GM12878 (cell line): ENCODE data around the gene CXXC5. TPM values are rescaled to one million over a fixed set of nuclear protein-coding genes. Genes with fewer than 3 reads are reported as not detected.
A peak's percentile ranks its signal among the peaks of the same experiment; 100 is the strongest.

ENCODE experiments used
- ATAC-seq: fragments of 200-7000 bp; cut with Tn5 transposase; 3 replicates; pipeline ENCODE4 v1.9.1; 2020; ENCODE audit warnings: mild to moderate bottlenecking, moderate library complexity
- BruUV-seq: library from RNA; stranded (reverse); fragments of 400-500 nt; replicated peaks from 2 replicates; lab custom pipeline; 2021; lab: Mats Ljungman, UMichigan
- CTCF ChIA-PET: fragments of 300-600 bp; sonication (Branson Sonifier 250); formaldehyde crosslinking; extraction: SDS; loops from one replicate; lab custom pipeline; 2021; ENCODE audit warnings: inconsistent platforms; lab: Yijun Ruan, JAX
- POLR2A ChIA-PET: fragments of 350-600 bp; formaldehyde crosslinking; extraction: SDS; loops from one replicate; lab custom pipeline; 2021; ENCODE audit warnings: inconsistent platforms; lab: Charles Lee
- RAD21 ChIA-PET: fragments of 300-600 bp; sonication (Branson Sonifier 250); formaldehyde crosslinking; loops from one replicate; lab custom pipeline; 2023; ENCODE audit warnings: antibody characterized with exemption; ENCODE audit not compliant: unreplicated experiment; lab: Charles Lee
- SMC1A ChIA-PET: fragments of 300-600 bp; sonication (Branson Sonifier 250); formaldehyde crosslinking; loops from one replicate; lab custom pipeline; 2023; ENCODE audit not compliant: unreplicated experiment, uncharacterized antibody; lab: Charles Lee
- DNase-seq: peaks from one replicate; pipeline ENCODE4 v3.0.0-alpha.2; 2011; ENCODE audit warnings: low read depth, low spot score
- FAIRE-seq: peaks from 3 replicates; lab custom pipeline; 2011; peaks lifted over from hg19 to GRCh38; lab: Jason Lieb, UNC
- H2AFZ ChIP-seq: 2 replicates; pipeline ENCODE4 v1.6.0; 2011; ENCODE audit warnings: low read depth, low read length, control low read depth; ENCODE audit not compliant: control insufficient read depth
- H3K27ac ChIP-seq: 2 replicates; pipeline ENCODE4 v1.5.1; 2011; ENCODE audit warnings: control low read depth; ENCODE audit not compliant: control insufficient read depth, insufficient read depth
- H3K27me3 ChIP-seq, 2 experiments: replicated peaks in 1 of 2; 2 replicates each; pipeline versions ENCODE4 v1.6.0 to v1.6.1; 2011; ENCODE audit warnings: low read length in 1 of 2; ENCODE audit not compliant: control insufficient read depth in 2 of 2, insufficient read depth in 2 of 2
- H3K36me3 ChIP-seq, 2 experiments: 2 replicates each; pipeline ENCODE4 v1.5.1; 2011; ENCODE audit warnings: low read length in 1 of 2; ENCODE audit not compliant: control insufficient read depth in 2 of 2, insufficient read depth in 2 of 2
- H3K4me1 ChIP-seq: 2 replicates; pipeline ENCODE4 v1.6.1; 2011; ENCODE audit warnings: mild to moderate bottlenecking, low read length, moderate library complexity, mixed read lengths; ENCODE audit not compliant: control insufficient read depth, insufficient read depth
- H3K4me2 ChIP-seq: 2 replicates; pipeline ENCODE4 v1.6.0; 2011; ENCODE audit warnings: control low read depth; ENCODE audit not compliant: control insufficient read depth, insufficient read depth
- H3K4me3 ChIP-seq: fragments of 200-600 bp; sonication (generic); 2 replicates; pipeline ENCODE4 v1.5.1; 2016
- H3K79me2 ChIP-seq: 2 replicates; pipeline ENCODE4 v1.6.0; 2011; ENCODE audit warnings: low read length; ENCODE audit not compliant: control insufficient read depth, insufficient read depth
- H3K9ac ChIP-seq: 2 replicates; pipeline ENCODE4 v1.8.0; 2011; ENCODE audit warnings: low read length, control low read depth, mixed read lengths; ENCODE audit not compliant: control insufficient read depth, insufficient read depth
- H3K9me3 ChIP-seq: replicated peaks from 3 replicates; pipeline ENCODE4 v1.5.1; 2011; ENCODE audit warnings: mild to moderate bottlenecking, low read length; ENCODE audit not compliant: control insufficient read depth, insufficient read depth
- H4K20me1 ChIP-seq: 2 replicates; pipeline ENCODE4 v1.6.0; 2011; ENCODE audit not compliant: control insufficient read depth, insufficient read depth
- ATF3 ChIP-seq: IDR thresholded peaks from 2 replicates; pipeline ENCODE4 v1.6.1; 2011; ENCODE audit warnings: low read depth, mild to moderate bottlenecking, low read length, moderate library complexity, borderline replicate concordance; ENCODE audit errors: extremely low read depth
- CBFB ChIP-seq: IDR thresholded peaks from 2 replicates; pipeline ENCODE4 v1.6.1; 2016; ENCODE audit warnings: antibody characterized with exemption, low read depth
- CBX3 ChIP-seq: fragments of 200-600 bp; sonication (generic); IDR thresholded peaks from 2 replicates; pipeline ENCODE4 v1.6.1; 2016; ENCODE audit warnings: low read depth, borderline replicate concordance
- FOXK2 ChIP-seq: fragments of 450-650 bp; IDR thresholded peaks from 2 replicates; pipeline ENCODE4 v1.6.1; 2017; ENCODE audit warnings: mild to moderate bottlenecking, moderate library complexity
- IKZF2 ChIP-seq, 2 experiments: fragments of 450-650 bp; IDR thresholded peaks; 2 replicates each; pipeline ENCODE4 v1.6.1; 2017; ENCODE audit warnings: mild to moderate bottlenecking in 2 of 2, moderate library complexity in 2 of 2
- IRF4 ChIP-seq: IDR thresholded peaks from 2 replicates; pipeline ENCODE4 v1.6.1; 2011; ENCODE audit warnings: low read depth, low read length
- MLLT1 ChIP-seq: fragments of 450-650 bp; IDR thresholded peaks from 2 replicates; pipeline ENCODE4 v1.6.1; 2016; ENCODE audit warnings: mild to moderate bottlenecking
- POLR2A ChIP-seq: IDR thresholded peaks from 2 replicates; pipeline ENCODE4 v1.6.1; 2011; ENCODE audit warnings: low read depth, mild to moderate bottlenecking, low read length
- POLR2AphosphoS5 ChIP-seq: IDR thresholded peaks from 2 replicates; pipeline ENCODE4 v1.6.1; 2011; ENCODE audit warnings: mild to moderate bottlenecking, low read length, inconsistent platforms
- TCF3 ChIP-seq: IDR thresholded peaks from 2 replicates; pipeline ENCODE4 v1.6.1; 2012; ENCODE audit warnings: low read depth, mild to moderate bottlenecking, low read length, borderline replicate concordance; ENCODE audit not compliant: insufficient read depth
- USF1 ChIP-seq: IDR thresholded peaks from 2 replicates; pipeline ENCODE4 v1.6.1; 2011; ENCODE audit warnings: borderline replicate concordance, low read depth, mild to moderate bottlenecking, moderate library complexity, mixed read lengths, low read length; ENCODE audit not compliant: insufficient read depth; ENCODE audit errors: extremely low read length
- ZZZ3 ChIP-seq: IDR thresholded peaks from 2 replicates; pipeline ENCODE4 v1.6.1; 2011; ENCODE audit warnings: low read depth; ENCODE audit not compliant: control insufficient read depth, insufficient read length
- WGBS: methylation state at CpG from one replicate; pipeline ENCODE4 v1.1.6; 2016; ENCODE audit warnings: low lambda C conversion rate; ENCODE audit not compliant: insufficient replicate concordance, insufficient coverage; ENCODE audit errors: missing lambda C conversion rate; 5-methylcytosine and 5-hydroxymethylcytosine counted together
- in situ Hi-C: fragments of 300-500 bp; cut with MboI; formaldehyde crosslinking; loops from 9 replicates; pipeline ENCODE4 v1.14.3; 2018; ENCODE audit warnings: mixed read lengths
- intact Hi-C: fragments of 100-400 bp; cut with micrococcal nuclease; formaldehyde crosslinking; loops from one replicate; pipeline ENCODE4 v1.14.2; 2022; ENCODE audit not compliant: unreplicated experiment
- polyA plus RNA-seq, 11 experiments: library from polyadenylated mRNA; depleted of rRNA in 4 of 11; unstranded in 6 of 11; stranded (reverse) in 5 of 11; fragments of >200 nt; fragmentation: Nextera tagmentation in 4 of 11; fragmentation: Illumina TruSeq in 1 of 11; extraction: Ambion mirVana in 4 of 11; extraction: Trizol in 1 of 11; gene quantifications; 1 replicate in 1 of 11; 2 replicates in 10 of 11; pipeline versions ENCODE4 v1.2.1 to v1.2.3, GENCODE V29; 2011 to 2016; ENCODE audit warnings: inconsistent platforms in 2 of 11, missing spikeins in 2 of 11, low read depth in 1 of 11
- total RNA-seq, 4 experiments: library from RNA; depleted of rRNA in 3 of 4; stranded (reverse); fragments of >200 nt in 3 of 4; fragmentation: Illumina TruSeq in 1 of 4; extraction: Trizol in 1 of 4; gene quantifications; 2 replicates each; pipeline versions ENCODE4 v1.2.1 to v1.2.3, GENCODE V29; 2013 to 2021
- TF ChIP-seq, protein P1 (sequence below): fragments of 450-650 bp; conservative IDR thresholded peaks from 2 replicates; pipeline ENCODE4 v1.6.1; 2017; ENCODE audit warnings: mild to moderate bottlenecking, moderate library complexity

CXXC5 gene
- total and polyA plus RNA-seq, 10 of the 15 experiments (the other 5 are each of a cell fraction or from before 2014, with no cell fraction given) = 1.8 to 90.8 (median 40.7) TPM

GRCh38 chr5:139650689-139651042 is 2.5 kb downstream of the CXXC5 start:
- ATAC-seq = no peak
- ChIA-PET SMC1A (interaction anchor here (1.0 to 9.6 kb wide), 8 partner anchors 15 to 120 kb away, joined by 4 to 175 read pairs (median 4); no protein-coding TSS in a partner anchor), RAD21 (interaction anchor here (0.7 to 10.9 kb wide), 12 partner anchors 9 to 1270 kb away, joined by 3 to 265 read pairs (median 6); no protein-coding TSS in a partner anchor), POLR2A (interaction anchor here (0.5 to 6.8 kb wide), 11 partner anchors 9 to 1084 kb away, joined by 3 to 127 read pairs (median 6); no protein-coding TSS in a partner anchor), CTCF (interaction anchor here (0.6 to 9.3 kb wide), 13 partner anchors 10 to 115 kb away, joined by 3 to 201 read pairs (median 4); no protein-coding TSS in a partner anchor)
- H3K9ac ChIP-seq = peak overlapping the region; percentile 95
- in situ Hi-C loops = no loop called here
- no TSS peak for BruUV-seq
- H3K36me3 ChIP-seq = no peaks in the 10 kb centered on the region; a peak in 1 of 4 replicates
- peak overlapping the region; percentile 96 for H3K4me3 ChIP-seq
- H3K27me3 ChIP-seq = no peaks in the 10 kb centered on the region
- H3K79me2 ChIP-seq = peaks cover 79% of the 10 kb centered on the region
- peak overlapping the region; percentile 91 for H3K27ac ChIP-seq
- TF ChIP-seq TCF3 (no peak), POLR2A (peak; percentile 20; the same call in 1 of the 2 replicates), FOXK2 (no peak), CBX3 (no peak), IRF4 (no peak), POLR2AphosphoS5 (peak; percentile 41; the same call in 1 of the 2 replicates), ATF3 (no peak), ZZZ3 (no peak), USF1 (no peak), MLLT1 (no peak), IKZF2 (IDR thresholded peaks at IDR 0.05) (peak in 1 of 2 experiments; percentile 8; a peak in 1 of 4 replicates), CBFB (0 out of 2 replicates have a peak, but pooled peaks have one; percentile 13)
- TF ChIP-seq, protein P1, sequence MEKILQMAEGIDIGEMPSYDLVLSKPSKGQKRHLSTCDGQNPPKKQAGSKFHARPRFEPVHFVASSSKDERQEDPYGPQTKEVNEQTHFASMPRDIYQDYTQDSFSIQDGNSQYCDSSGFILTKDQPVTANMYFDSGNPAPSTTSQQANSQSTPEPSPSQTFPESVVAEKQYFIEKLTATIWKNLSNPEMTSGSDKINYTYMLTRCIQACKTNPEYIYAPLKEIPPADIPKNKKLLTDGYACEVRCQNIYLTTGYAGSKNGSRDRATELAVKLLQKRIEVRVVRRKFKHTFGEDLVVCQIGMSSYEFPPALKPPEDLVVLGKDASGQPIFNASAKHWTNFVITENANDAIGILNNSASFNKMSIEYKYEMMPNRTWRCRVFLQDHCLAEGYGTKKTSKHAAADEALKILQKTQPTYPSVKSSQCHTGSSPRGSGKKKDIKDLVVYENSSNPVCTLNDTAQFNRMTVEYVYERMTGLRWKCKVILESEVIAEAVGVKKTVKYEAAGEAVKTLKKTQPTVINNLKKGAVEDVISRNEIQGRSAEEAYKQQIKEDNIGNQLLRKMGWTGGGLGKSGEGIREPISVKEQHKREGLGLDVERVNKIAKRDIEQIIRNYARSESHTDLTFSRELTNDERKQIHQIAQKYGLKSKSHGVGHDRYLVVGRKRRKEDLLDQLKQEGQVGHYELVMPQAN = peak; percentile 58; the same call in 1 of the 2 replicates
- 0 out of 2 replicates have a peak, but pooled peaks cover 4% of the 10 kb centered on the region for H4K20me1 ChIP-seq
- under 1% methylated on average over 13 of the region's 13 CpGs for WGBS
- H3K9me3 ChIP-seq = no peaks in the 10 kb centered on the region
- no peak for FAIRE-seq
- H3K4me2 ChIP-seq = peak overlapping the region; percentile 93
- peaks cover 49% of the 10 kb centered on the region for H3K4me1 ChIP-seq
- no peak overlapping the region for H2AFZ ChIP-seq
- DNase-seq = no peak
- intact Hi-C loops = loop anchor here (5.0 kb wide), 2 partner anchors 42 to 97 kb away; no protein-coding TSS in a partner anchor
